SK-N-SH (cell line): ENCODE results near the gene DUOXA2. TPM values are rescaled to one million over a fixed set of nuclear protein-coding genes. Genes with fewer than 3 reads are reported as not detected.

Source experiments
- CTCF ChIA-PET: fragments of 300-600, 350-600 bp; formaldehyde crosslinking; extraction: SDS; loops from one replicate; lab custom pipeline; 2021; lab: Yijun Ruan, JAX
- POLR2A ChIA-PET: fragments of 350-600 bp; sonication (Branson Sonifier 250); formaldehyde crosslinking; extraction: SDS; loops from one replicate; lab custom pipeline; 2020; ENCODE audit warnings: antibody characterized with exemption, inconsistent platforms; lab: Yijun Ruan, JAX
- DNase-seq: peaks from one replicate; pipeline ENCODE4 v3.0.0; 2012
- H2AFZ ChIP-seq: fragments of 200-600 bp; sonication (generic); 2 replicates; pipeline ENCODE4 v1.8.1; 2016; ENCODE audit warnings: antibody characterized with exemption, mild to moderate bottlenecking, low read depth
- H3F3A ChIP-seq: fragments of 200-600 bp; sonication (generic); replicated peaks from 2 replicates; pipeline ENCODE3; 2016; ENCODE audit warnings: antibody characterized with exemption, mild to moderate bottlenecking; ENCODE audit not compliant: insufficient read depth
- H3K27ac ChIP-seq, 2 experiments: fragments of 200-500 bp in 1 of 2; fragments of 200-600 bp in 1 of 2; sonication (Bioruptor generic) in 1 of 2; sonication (generic), shearing (Covaris generic) in 1 of 2; 2 replicates each; pipeline versions ENCODE4 v1.5.1 to v1.6.1; 2014 to 2016; ENCODE audit warnings: low read depth in 2 of 2, inconsistent platforms in 1 of 2, low read length in 1 of 2, mild to moderate bottlenecking in 1 of 2, mixed read lengths in 1 of 2
- H3K27me3 ChIP-seq: fragments of 200-600 bp; sonication (generic), shearing (Covaris generic); 2 replicates; pipeline ENCODE4 v1.6.1; 2016; ENCODE audit warnings: mixed run types; ENCODE audit not compliant: insufficient read depth
- H3K36me3 ChIP-seq, 2 experiments: fragments of 200-500 bp in 1 of 2; fragments of 200-600 bp in 1 of 2; sonication (Bioruptor generic) in 1 of 2; sonication (generic) in 1 of 2; replicated peaks in 1 of 2; 2 replicates each; pipeline versions ENCODE3 to v1.5.1; 2014 to 2016; ENCODE audit warnings: low read length in 1 of 2, mild to moderate bottlenecking in 1 of 2; ENCODE audit not compliant: insufficient read depth in 2 of 2, control insufficient read depth in 1 of 2
- H3K4me1 ChIP-seq, 2 experiments: fragments of 200-500 bp in 1 of 2; fragments of 200-600 bp in 1 of 2; sonication (Bioruptor generic) in 1 of 2; sonication (generic), shearing (Covaris generic) in 1 of 2; 2 replicates each; pipeline versions ENCODE4 v1.5.1 to v1.6.1; 2014 to 2016; ENCODE audit warnings: low read depth in 1 of 2, low read length in 1 of 2, mixed run types in 1 of 2; ENCODE audit not compliant: insufficient read depth in 2 of 2, control insufficient read depth in 1 of 2
- H3K4me2 ChIP-seq: fragments of 200-600 bp; sonication (generic), shearing (Covaris generic); 2 replicates; pipeline ENCODE4 v1.6.1; 2017; ENCODE audit warnings: mixed run types
- H3K4me3 ChIP-seq, 2 experiments: fragments of 200-500 bp in 1 of 2; fragments of 200-600 bp in 1 of 2; sonication (Bioruptor generic) in 1 of 2; sonication (generic), shearing (Covaris generic) in 1 of 2; 2 replicates each; pipeline versions ENCODE4 v1.5.1 to v1.8.1; 2014 to 2016; ENCODE audit warnings: low read depth in 2 of 2, inconsistent platforms in 1 of 2, low read length in 1 of 2, mild to moderate bottlenecking in 1 of 2, mixed read lengths in 1 of 2, moderate library complexity in 1 of 2
- H3K79me2 ChIP-seq: fragments of 200-600 bp; sonication (generic); 2 replicates; pipeline ENCODE4 v1.8.1; 2017; ENCODE audit warnings: mild to moderate bottlenecking; ENCODE audit not compliant: insufficient read depth
- H3K9ac ChIP-seq: fragments of 200-600 bp; sonication (generic); 2 replicates; pipeline ENCODE4 v1.6.1; 2017; ENCODE audit warnings: mixed run types
- H3K9me2 ChIP-seq: fragments of 200-600 bp; sonication (generic); 2 replicates; pipeline ENCODE4 v1.6.1; 2017; ENCODE audit warnings: mixed run types
- H3K9me3 ChIP-seq: fragments of 200-600 bp; sonication (generic); 2 replicates; pipeline ENCODE4 v1.6.1; 2017; ENCODE audit warnings: mixed run types, mild to moderate bottlenecking, moderate library complexity
- H4K20me1 ChIP-seq: fragments of 200-600 bp; sonication (generic); 2 replicates; pipeline ENCODE4 v1.6.1; 2017; ENCODE audit warnings: mild to moderate bottlenecking, mixed run types; ENCODE audit not compliant: insufficient read depth
- CHD2 ChIP-seq: fragments of 150-350 bp; IDR thresholded peaks from 2 replicates; pipeline ENCODE4 v1.6.1; 2018; ENCODE audit warnings: low read length; ENCODE audit not compliant: partially characterized antibody
- EZH2phosphoT487 ChIP-seq: fragments of 200-600 bp; sonication (generic); IDR thresholded peaks from 2 replicates; pipeline ENCODE4 v1.6.1; 2017; ENCODE audit warnings: low read depth, mixed run types, mild to moderate bottlenecking, antibody characterized with exemption, moderate library complexity, borderline replicate concordance
- FOXM1 ChIP-seq: IDR thresholded peaks from 2 replicates; pipeline ENCODE4 v1.4.0; 2012; ENCODE audit warnings: low read depth, mild to moderate bottlenecking
- GATA2 ChIP-seq: sonication (generic); formaldehyde crosslinking; IDR thresholded peaks from 2 replicates; pipeline ENCODE4 v1.5.0; 2020; ENCODE audit warnings: mild to moderate bottlenecking, missing genetic modification reagents
- JUND ChIP-seq: IDR thresholded peaks from 2 replicates; pipeline ENCODE4 v1.4.0; 2012
- MEF2A ChIP-seq: IDR thresholded peaks from 2 replicates; pipeline ENCODE4 v1.4.0; 2012; ENCODE audit warnings: low read depth, borderline replicate concordance
- NFIC ChIP-seq: IDR thresholded peaks from 2 replicates; pipeline ENCODE4 v1.4.0; 2012; ENCODE audit warnings: borderline replicate concordance
- RXRA ChIP-seq: IDR thresholded peaks from 2 replicates; pipeline ENCODE4 v1.4.0; 2012; ENCODE audit warnings: low read depth, mild to moderate bottlenecking, borderline replicate concordance
- TCF12 ChIP-seq: IDR thresholded peaks from 2 replicates; pipeline ENCODE4 v1.4.0; 2012
- TEAD4 ChIP-seq: IDR thresholded peaks from 2 replicates; pipeline ENCODE4 v1.4.0; 2012; ENCODE audit warnings: mild to moderate bottlenecking, borderline replicate concordance; ENCODE audit not compliant: insufficient read depth
- YY1 ChIP-seq: IDR thresholded peaks from 2 replicates; pipeline ENCODE4 v1.4.0; 2012; ENCODE audit warnings: low read depth, mild to moderate bottlenecking
- WGBS: methylation state at CpG from one replicate; pipeline ENCODE4 v1.1.6; 2017; ENCODE audit warnings: low lambda C conversion rate; 5-methylcytosine and 5-hydroxymethylcytosine counted together
- polyA plus RNA-seq, 3 experiments: library from polyadenylated mRNA; depleted of rRNA; stranded (reverse); fragments of >200 nt; gene quantifications; 2 replicates each; pipeline ENCODE4 v1.2.3, GENCODE V29; 2012
- TF ChIP-seq, protein P1 (sequence below): IDR thresholded peaks from 2 replicates; pipeline ENCODE4 v1.6.1; 2012; ENCODE audit warnings: mild to moderate bottlenecking, low read depth, low read length, moderate library complexity
- TF ChIP-seq, protein P2 (sequence below): IDR thresholded peaks from 2 replicates; pipeline ENCODE4; 2012
- TF ChIP-seq, protein P3 (sequence below): IDR thresholded peaks from 2 replicates; pipeline ENCODE4 v1.4.0; 2012; ENCODE audit warnings: low read depth, borderline replicate concordance
- TF ChIP-seq, protein P4 (sequence below): fragments of 200-600 bp; sonication (generic); IDR thresholded peaks from 2 replicates; pipeline ENCODE4 v1.6.1; 2017; ENCODE audit warnings: antibody characterized with exemption, mild to moderate bottlenecking, moderate library complexity

Gene DUOXA2
- polyA plus RNA-seq, 1 of the 3 experiments (the other 2 are of a cell fraction) = not detected

GRCh38 chr15:45143056-45143455 is 28.9 kb downstream of the DUOXA2 start:
- no peak for DNase-seq
- no peak overlapping the region for H2AFZ ChIP-seq
- no peaks in the 10 kb centered on the region for H3K27me3 ChIP-seq
- H3K9me3 ChIP-seq = no peaks in the 10 kb centered on the region
- H3K36me3 ChIP-seq = no peaks in the 10 kb centered on the region
- H3K4me1 ChIP-seq = peaks cover 6 to 7% of the 10 kb centered on the region in 2 experiments; a peak in 1 of 4 replicates
- no peaks in the 10 kb centered on the region for H3K79me2 ChIP-seq
- H3K4me2 ChIP-seq = no peak overlapping the region
- POLR2A ChIA-PET = interaction anchor here (1.0 kb wide), 1 partner anchor 10 kb away, joined by 3 read pairs; no protein-coding TSS in a partner anchor
- no peaks in the 10 kb centered on the region for H3K9me2 ChIP-seq
- WGBS = 67% methylated on average over 7 of the region's 7 CpGs
- CTCF ChIA-PET = interaction anchor here (1.0 to 3.2 kb wide), 3 partner anchors 13 to 25 kb away, joined by 3 to 14 read pairs (median 5); no protein-coding TSS in a partner anchor
- H3K27ac ChIP-seq = no peak overlapping the region
- TF ChIP-seq CHD2 (no peak), RXRA (no peak), GATA2 (CRISPR knock-in tag) (no peak), MEF2A (no peak), EZH2phosphoT487 (no peak), YY1 (no peak), JUND (no peak), FOXM1 (no peak), TCF12 (no peak), TEAD4 (no peak), NFIC (no peak)
- TF ChIP-seq, protein P1, sequence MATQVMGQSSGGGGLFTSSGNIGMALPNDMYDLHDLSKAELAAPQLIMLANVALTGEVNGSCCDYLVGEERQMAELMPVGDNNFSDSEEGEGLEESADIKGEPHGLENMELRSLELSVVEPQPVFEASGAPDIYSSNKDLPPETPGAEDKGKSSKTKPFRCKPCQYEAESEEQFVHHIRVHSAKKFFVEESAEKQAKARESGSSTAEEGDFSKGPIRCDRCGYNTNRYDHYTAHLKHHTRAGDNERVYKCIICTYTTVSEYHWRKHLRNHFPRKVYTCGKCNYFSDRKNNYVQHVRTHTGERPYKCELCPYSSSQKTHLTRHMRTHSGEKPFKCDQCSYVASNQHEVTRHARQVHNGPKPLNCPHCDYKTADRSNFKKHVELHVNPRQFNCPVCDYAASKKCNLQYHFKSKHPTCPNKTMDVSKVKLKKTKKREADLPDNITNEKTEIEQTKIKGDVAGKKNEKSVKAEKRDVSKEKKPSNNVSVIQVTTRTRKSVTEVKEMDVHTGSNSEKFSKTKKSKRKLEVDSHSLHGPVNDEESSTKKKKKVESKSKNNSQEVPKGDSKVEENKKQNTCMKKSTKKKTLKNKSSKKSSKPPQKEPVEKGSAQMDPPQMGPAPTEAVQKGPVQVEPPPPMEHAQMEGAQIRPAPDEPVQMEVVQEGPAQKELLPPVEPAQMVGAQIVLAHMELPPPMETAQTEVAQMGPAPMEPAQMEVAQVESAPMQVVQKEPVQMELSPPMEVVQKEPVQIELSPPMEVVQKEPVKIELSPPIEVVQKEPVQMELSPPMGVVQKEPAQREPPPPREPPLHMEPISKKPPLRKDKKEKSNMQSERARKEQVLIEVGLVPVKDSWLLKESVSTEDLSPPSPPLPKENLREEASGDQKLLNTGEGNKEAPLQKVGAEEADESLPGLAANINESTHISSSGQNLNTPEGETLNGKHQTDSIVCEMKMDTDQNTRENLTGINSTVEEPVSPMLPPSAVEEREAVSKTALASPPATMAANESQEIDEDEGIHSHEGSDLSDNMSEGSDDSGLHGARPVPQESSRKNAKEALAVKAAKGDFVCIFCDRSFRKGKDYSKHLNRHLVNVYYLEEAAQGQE = no peak
- TF ChIP-seq, protein P2, sequence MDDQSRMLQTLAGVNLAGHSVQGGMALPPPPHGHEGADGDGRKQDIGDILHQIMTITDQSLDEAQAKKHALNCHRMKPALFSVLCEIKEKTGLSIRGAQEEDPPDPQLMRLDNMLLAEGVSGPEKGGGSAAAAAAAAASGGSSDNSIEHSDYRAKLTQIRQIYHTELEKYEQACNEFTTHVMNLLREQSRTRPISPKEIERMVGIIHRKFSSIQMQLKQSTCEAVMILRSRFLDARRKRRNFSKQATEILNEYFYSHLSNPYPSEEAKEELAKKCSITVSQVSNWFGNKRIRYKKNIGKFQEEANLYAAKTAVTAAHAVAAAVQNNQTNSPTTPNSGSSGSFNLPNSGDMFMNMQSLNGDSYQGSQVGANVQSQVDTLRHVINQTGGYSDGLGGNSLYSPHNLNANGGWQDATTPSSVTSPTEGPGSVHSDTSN = no peak
- TF ChIP-seq, protein P3, sequence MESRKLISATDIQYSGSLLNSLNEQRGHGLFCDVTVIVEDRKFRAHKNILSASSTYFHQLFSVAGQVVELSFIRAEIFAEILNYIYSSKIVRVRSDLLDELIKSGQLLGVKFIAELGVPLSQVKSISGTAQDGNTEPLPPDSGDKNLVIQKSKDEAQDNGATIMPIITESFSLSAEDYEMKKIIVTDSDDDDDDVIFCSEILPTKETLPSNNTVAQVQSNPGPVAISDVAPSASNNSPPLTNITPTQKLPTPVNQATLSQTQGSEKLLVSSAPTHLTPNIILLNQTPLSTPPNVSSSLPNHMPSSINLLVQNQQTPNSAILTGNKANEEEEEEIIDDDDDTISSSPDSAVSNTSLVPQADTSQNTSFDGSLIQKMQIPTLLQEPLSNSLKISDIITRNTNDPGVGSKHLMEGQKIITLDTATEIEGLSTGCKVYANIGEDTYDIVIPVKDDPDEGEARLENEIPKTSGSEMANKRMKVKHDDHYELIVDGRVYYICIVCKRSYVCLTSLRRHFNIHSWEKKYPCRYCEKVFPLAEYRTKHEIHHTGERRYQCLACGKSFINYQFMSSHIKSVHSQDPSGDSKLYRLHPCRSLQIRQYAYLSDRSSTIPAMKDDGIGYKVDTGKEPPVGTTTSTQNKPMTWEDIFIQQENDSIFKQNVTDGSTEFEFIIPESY = no peak
- TF ChIP-seq, protein P4, sequence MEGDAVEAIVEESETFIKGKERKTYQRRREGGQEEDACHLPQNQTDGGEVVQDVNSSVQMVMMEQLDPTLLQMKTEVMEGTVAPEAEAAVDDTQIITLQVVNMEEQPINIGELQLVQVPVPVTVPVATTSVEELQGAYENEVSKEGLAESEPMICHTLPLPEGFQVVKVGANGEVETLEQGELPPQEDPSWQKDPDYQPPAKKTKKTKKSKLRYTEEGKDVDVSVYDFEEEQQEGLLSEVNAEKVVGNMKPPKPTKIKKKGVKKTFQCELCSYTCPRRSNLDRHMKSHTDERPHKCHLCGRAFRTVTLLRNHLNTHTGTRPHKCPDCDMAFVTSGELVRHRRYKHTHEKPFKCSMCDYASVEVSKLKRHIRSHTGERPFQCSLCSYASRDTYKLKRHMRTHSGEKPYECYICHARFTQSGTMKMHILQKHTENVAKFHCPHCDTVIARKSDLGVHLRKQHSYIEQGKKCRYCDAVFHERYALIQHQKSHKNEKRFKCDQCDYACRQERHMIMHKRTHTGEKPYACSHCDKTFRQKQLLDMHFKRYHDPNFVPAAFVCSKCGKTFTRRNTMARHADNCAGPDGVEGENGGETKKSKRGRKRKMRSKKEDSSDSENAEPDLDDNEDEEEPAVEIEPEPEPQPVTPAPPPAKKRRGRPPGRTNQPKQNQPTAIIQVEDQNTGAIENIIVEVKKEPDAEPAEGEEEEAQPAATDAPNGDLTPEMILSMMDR = no peak
- H3K9ac ChIP-seq = no peak overlapping the region
- no peaks in the 10 kb centered on the region for H4K20me1 ChIP-seq
- H3K4me3 ChIP-seq = no peak overlapping the region
- H3F3A ChIP-seq = no peaks in the 10 kb centered on the region
